ENCODE data around the gene KCNV2. TPM values are rescaled to one million over a fixed set of nuclear protein-coding genes. Genes with fewer than 3 reads are reported as not detected.

The KCNV2 gene
- total RNA-seq, 1 donor from 2014 or later: not detected

- intact Hi-C loops (cut with DNase I): no loop called here
- DNase-seq (ENCODE audit: extremely low spot score in 2 of 2): no peak
- H3K36me3 ChIP-seq: peaks cover 0 to 65% of the 10 kb centered on the region in 2 donors
- TF ChIP-seq POLR2AphosphoS5 (IDR thresholded peaks at IDR 0.05; ENCODE audit: insufficient read depth in 1 of 2, low read depth in 1 of 2) (no peak), POLR2A (IDR thresholded peaks at IDR 0.05) (no peak), CTCF (IDR thresholded peaks at IDR 0.05) (no peak)
- H3K4me3 ChIP-seq: no peak overlapping the region
- no peaks in the 10 kb centered on the region for H3K27me3 ChIP-seq
- peaks cover 16% of the 10 kb centered on the region for H3K9me3 ChIP-seq
- H3K27ac ChIP-seq: no peak overlapping the region
- H3K4me1 ChIP-seq: no peaks in the 10 kb centered on the region
These were observed 60.1 kb downstream of the KCNV2 start for GRCh38 chr9:2777454-2777853.

DNA sequence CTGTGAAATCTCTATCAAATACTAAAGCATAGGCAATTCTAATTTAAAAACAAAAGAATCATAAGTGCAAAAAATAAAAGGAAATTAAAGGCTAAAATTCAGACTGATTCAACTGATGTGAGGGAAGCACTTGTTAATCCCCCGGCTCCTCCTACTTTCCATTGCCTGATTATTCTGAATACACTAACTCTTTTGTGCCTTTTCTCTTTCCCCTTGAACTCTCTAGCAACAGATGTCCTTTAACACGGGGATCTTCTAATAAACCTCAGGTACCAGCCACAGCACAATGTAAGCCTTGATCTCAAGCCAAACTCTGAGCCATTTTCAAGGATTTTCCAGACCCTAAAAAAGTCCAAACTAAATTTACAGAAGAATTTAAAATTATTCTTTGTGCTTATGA is 61.5 kb downstream of the KCNV2 start:
- no peak overlapping the region for H3K4me3 ChIP-seq
- TF ChIP-seq POLR2A (IDR thresholded peaks at IDR 0.05) (no peak), POLR2AphosphoS5 (IDR thresholded peaks at IDR 0.05; ENCODE audit: insufficient read depth in 1 of 2, low read depth in 1 of 2) (no peak), CTCF (IDR thresholded peaks at IDR 0.05) (no peak)
- intact Hi-C loops (cut with DNase I): no loop called here
- peaks cover 11% of the 10 kb centered on the region for H3K9me3 ChIP-seq
- peaks cover 0 to 53% of the 10 kb centered on the region in 2 donors for H3K36me3 ChIP-seq
- no peak for DNase-seq (ENCODE audit: extremely low spot score in 2 of 2)
- no peaks in the 10 kb centered on the region for H3K27me3 ChIP-seq
- H3K4me1 ChIP-seq: no peaks in the 10 kb centered on the region
- H3K27ac ChIP-seq: no peak overlapping the region

Other genes starting within 250 kb of the KCNV2 start
- gene VLDLR, start 95.7 kb upstream of the KCNV2 start, total RNA-seq: 4.7 TPM
- gene PUM3, start 126.6 kb downstream of the KCNV2 start, total RNA-seq: 28.0 TPM

Measured in vagina (tissue), 2 donors.